Upper lobe of left lung (tissue), 6 donors: ENCODE measurements around the gene TST. TPM values are rescaled to one million over a fixed set of nuclear protein-coding genes. Genes with fewer than 3 reads are reported as not detected.

Experiments
- ATAC-seq, 2 donors: fragments of 200-7000 bp; cut with Tn5 transposase; one replicate each; pipeline ENCODE4 v1.9.1; 2022; ENCODE audit warnings: mild to moderate bottlenecking in 2 of 2, moderate library complexity in 2 of 2; ENCODE audit not compliant: low FRiP score in 2 of 2
- DNase-seq, 2 donors: peaks; one replicate each; pipeline ENCODE4 v3.0.0-alpha.2; 2019 to 2020
- H3K27ac ChIP-seq, 4 donors: fragments of 200-600 bp; sonication (generic); one replicate each; pipeline ENCODE4 v1.5.1; 2016 to 2019
- H3K27me3 ChIP-seq, 4 donors: fragments of 200-600 bp; sonication (generic); one replicate each; pipeline ENCODE4 v1.5.1; 2017 to 2019
- H3K36me3 ChIP-seq, 4 donors: fragments of 200-600 bp; sonication (generic); one replicate each; pipeline ENCODE4 v1.5.1; 2016 to 2019
- H3K4me1 ChIP-seq, 4 donors: fragments of 200-600 bp; sonication (generic); one replicate each; pipeline ENCODE4 v1.5.1; 2018 to 2019
- H3K4me3 ChIP-seq, 4 donors: fragments of 200-600 bp; sonication (generic); one replicate each; pipeline ENCODE4 v1.5.1; 2017 to 2019; ENCODE audit warnings: mild to moderate bottlenecking in 2 of 4, moderate library complexity in 1 of 4
- H3K9me3 ChIP-seq, 4 donors: fragments of 200-600 bp; sonication (generic); one replicate each; pipeline ENCODE4 v1.5.1; 2018 to 2019
- EP300 ChIP-seq, 4 donors: sonication (generic); formaldehyde crosslinking; IDR thresholded peaks; one replicate each; pipeline ENCODE4 v1.5.1; 2017; ENCODE audit warnings: antibody characterized with exemption in 4 of 4, control low read depth in 2 of 4
- POLR2A ChIP-seq, 4 donors: fragments of 450-650 bp; IDR thresholded peaks; one replicate each; pipeline ENCODE4 v1.5.1; 2016 to 2017; ENCODE audit warnings: antibody characterized with exemption in 4 of 4, mild to moderate bottlenecking in 2 of 4
- POLR2AphosphoS5 ChIP-seq, 2 donors: sonication (generic); formaldehyde crosslinking; IDR thresholded peaks; one replicate each; pipeline ENCODE4 v1.5.1; 2017; ENCODE audit warnings: antibody characterized with exemption in 2 of 2
- WGBS, 2 donors: methylation state at CpG; one replicate each; pipeline ENCODE4 v1.1.5; 2017 to 2018; 5-methylcytosine and 5-hydroxymethylcytosine counted together
- total RNA-seq, 6 donors: library from RNA; depleted of rRNA in 4 of 6; stranded (reverse); fragments of >200 nt in 4 of 6; gene quantifications; one replicate each; pipeline versions ENCODE4 v1.1.0 to v1.2.1, GENCODE V29; 2016 to 2021
- TF ChIP-seq, protein P1 (sequence below), 6 experiments: fragments of 450-650 bp in 4 of 6; fragments of 200-600 bp in 2 of 6; sonication (generic) in 2 of 6; IDR thresholded peaks; one replicate each; pipeline ENCODE4 v1.5.1; 2016 to 2019; ENCODE audit warnings: antibody characterized with exemption in 6 of 6
- donor health status: DM: no; HTN: no; CAD: no; lungs with moderate emphysema.
- donor health status: DM: no; HTN: yes; CAD: no; lungs with severe emphysema.

Gene TST
- total RNA-seq, 6 donors from 2014 or later: 43.0 to 78.1 (median 70.2) TPM

DNA sequence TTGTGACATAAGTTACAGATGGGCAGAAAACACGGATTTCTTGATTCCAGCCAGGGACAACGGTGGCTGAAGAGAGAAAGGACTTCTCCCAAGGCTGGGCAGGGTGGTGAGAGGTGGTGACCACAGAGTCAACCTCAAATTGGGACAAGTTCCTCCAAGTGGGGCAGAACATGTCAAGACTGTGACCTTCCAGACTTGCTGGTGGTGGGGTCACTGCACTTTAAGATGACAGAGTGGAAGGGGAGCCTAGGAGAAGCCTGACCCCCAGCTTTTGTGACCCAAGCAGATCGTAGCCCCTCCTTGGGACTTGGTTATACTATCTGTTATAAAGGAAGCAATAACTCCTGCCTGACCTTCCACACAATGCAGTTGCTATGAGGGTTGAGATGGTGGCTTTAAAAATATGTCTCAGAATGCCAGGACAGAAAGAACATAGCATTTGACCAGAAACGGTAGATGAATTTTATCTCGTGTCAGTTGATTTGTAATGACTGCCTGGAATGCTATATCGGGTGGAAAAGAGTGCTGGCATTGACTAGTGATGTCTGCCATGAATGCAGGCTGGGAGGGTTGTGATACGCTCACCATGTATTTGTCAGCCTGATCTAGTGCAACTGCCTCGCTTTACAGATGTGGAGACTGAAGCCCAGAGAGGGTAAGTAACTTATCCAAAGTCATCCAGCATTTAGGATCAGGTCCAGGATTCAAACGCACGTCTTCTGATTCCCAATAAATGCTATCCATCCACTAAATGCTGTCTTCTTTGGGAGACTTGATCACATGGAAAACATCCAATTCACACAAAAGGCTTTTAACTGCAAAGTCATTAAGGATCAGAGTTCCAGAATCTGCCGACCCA is 18.3 kb downstream of the TST start:
- 77 to 82% methylated on average over 11 of the region's 11 CpGs for WGBS, 2 donors
- TF ChIP-seq, protein P1, sequence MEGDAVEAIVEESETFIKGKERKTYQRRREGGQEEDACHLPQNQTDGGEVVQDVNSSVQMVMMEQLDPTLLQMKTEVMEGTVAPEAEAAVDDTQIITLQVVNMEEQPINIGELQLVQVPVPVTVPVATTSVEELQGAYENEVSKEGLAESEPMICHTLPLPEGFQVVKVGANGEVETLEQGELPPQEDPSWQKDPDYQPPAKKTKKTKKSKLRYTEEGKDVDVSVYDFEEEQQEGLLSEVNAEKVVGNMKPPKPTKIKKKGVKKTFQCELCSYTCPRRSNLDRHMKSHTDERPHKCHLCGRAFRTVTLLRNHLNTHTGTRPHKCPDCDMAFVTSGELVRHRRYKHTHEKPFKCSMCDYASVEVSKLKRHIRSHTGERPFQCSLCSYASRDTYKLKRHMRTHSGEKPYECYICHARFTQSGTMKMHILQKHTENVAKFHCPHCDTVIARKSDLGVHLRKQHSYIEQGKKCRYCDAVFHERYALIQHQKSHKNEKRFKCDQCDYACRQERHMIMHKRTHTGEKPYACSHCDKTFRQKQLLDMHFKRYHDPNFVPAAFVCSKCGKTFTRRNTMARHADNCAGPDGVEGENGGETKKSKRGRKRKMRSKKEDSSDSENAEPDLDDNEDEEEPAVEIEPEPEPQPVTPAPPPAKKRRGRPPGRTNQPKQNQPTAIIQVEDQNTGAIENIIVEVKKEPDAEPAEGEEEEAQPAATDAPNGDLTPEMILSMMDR (IDR thresholded peaks at IDR 0.05): no peak
- TF ChIP-seq EP300 (IDR thresholded peaks at IDR 0.05) (no peak), POLR2AphosphoS5 (IDR thresholded peaks at IDR 0.05) (no peak), POLR2A (IDR thresholded peaks at IDR 0.05) (no peak)
- no peak for ATAC-seq

DNA sequence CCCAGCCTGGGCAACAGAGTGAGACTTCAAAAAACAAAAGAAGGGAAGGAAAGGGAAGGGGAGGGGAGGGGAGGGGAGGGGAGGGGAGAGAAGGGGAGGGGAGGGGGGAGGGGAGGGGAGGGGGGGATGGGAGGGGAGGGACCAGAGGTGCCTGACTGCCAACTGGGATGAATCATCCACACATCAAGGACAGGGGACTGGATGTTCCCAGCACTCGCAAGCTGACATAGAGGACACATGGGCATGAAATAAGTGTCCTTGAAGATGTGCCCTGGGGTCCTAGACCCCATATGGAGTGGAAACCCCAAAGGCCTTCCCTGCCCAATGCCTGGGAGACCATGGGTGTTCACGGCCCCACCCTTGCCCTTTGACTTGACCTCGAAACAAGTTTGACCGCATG is 19.8 kb downstream of the TST start:
- ATAC-seq: no peak
- no peak overlapping the region for H3K27ac ChIP-seq
- 84 to 90% methylated on average over 4 of the region's 4 CpGs for WGBS, 2 donors

More for the DNA sequence above, 18.3 kb downstream of the TST start:
- Histone ChIP-seq H3K27ac (no peak overlapping the region), H3K9me3 (no peaks in the 10 kb centered on the region), H3K27me3 (no peaks in the 10 kb centered on the region), H3K4me3 (no peak overlapping the region), H3K36me3 (no peaks in the 10 kb centered on the region), H3K4me1 (no peaks in the 10 kb centered on the region)
- no peak for DNase-seq

DNA sequence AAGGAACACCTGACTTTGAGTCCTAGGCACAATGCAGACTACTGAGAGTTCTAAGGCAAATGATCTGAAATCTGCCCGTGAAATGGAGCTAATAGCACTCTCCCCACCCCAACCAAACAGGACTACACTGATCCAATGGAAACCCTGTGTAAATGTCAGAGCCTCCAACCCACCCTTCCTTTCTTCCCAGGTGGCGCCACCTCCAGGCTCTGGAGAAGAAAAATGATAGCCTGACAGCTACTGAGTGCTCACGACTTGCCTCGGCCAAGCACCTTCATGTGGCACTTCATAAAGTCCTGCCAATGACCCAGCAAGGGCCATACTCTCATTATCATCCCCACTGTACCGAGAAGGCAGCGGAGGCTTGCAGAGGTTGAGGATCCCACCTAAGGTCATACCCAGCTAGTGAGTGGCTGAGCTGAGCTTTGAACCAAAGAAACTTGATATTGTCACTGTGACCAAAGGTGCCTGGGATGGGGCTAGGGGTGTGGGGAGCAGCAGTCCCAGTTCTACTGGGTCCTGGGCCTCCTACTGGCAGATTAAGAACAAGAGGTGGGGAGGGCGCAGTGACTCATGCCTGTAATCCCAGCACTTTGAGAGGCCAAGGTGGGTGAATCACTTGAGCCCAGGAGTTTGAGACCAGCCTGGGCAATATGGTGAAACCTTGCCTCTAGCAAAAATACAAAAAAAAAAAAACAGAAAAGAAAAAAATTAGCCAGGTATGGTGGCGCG is 20.5 kb downstream of the TST start:
- Histone ChIP-seq H3K4me3 (no peak overlapping the region), H3K27me3 (no peaks in the 10 kb centered on the region), H3K27ac (no peak overlapping the region), H3K4me1 (no peaks in the 10 kb centered on the region), H3K9me3 (no peaks in the 10 kb centered on the region), H3K36me3 (no peaks in the 10 kb centered on the region)
- no peak for TF ChIP-seq POLR2AphosphoS5 (IDR thresholded peaks at IDR 0.05)
- no peak for TF ChIP-seq EP300 (IDR thresholded peaks at IDR 0.05)
- TF ChIP-seq, protein P1 (IDR thresholded peaks at IDR 0.05): no peak
- no peak for TF ChIP-seq POLR2A (IDR thresholded peaks at IDR 0.05)
- no peak for ATAC-seq
- DNase-seq: no peak
- 80 to 87% methylated on average over 9 of the region's 9 CpGs for WGBS, 2 donors

More for the DNA sequence above, 19.8 kb downstream of the TST start:
- Histone ChIP-seq H3K9me3 (no peaks in the 10 kb centered on the region), H3K4me3 (no peak overlapping the region), H3K4me1 (no peaks in the 10 kb centered on the region), H3K27me3 (no peaks in the 10 kb centered on the region), H3K36me3 (no peaks in the 10 kb centered on the region)
- TF ChIP-seq, protein P1 (IDR thresholded peaks at IDR 0.05): no peak
- no peak for TF ChIP-seq POLR2AphosphoS5 (IDR thresholded peaks at IDR 0.05)
- TF ChIP-seq EP300 (IDR thresholded peaks at IDR 0.05): no peak
- TF ChIP-seq POLR2A (IDR thresholded peaks at IDR 0.05): no peak
- no peak for DNase-seq

DNA sequence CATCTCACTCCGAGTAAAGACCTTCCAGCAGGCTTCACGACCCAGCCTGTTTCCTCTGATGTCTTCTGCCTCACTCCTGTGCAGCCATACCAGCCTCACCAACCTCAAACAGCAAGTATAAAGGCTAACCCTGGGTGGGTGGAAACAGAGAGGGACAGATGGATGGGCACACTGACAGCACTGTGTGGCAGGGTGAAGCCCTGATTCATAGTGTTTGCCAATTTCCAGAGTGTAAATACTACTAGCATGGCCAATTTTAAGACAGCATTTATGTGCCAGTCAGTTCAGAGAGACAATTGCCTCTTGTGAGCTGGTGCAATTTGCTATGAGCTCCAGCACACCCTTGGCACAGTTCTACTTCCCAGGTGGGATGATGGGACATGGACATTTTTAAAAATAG is 21.5 kb downstream of the TST start:
- DNase-seq: no peak
- no peak overlapping the region for H3K4me3 ChIP-seq
- 85 to 93% methylated on average over 2 of the region's 2 CpGs for WGBS, 2 donors
- no peak for TF ChIP-seq POLR2AphosphoS5 (IDR thresholded peaks at IDR 0.05)
- TF ChIP-seq, protein P1 (IDR thresholded peaks at IDR 0.05): no peak
- TF ChIP-seq POLR2A (IDR thresholded peaks at IDR 0.05): no peak
- TF ChIP-seq EP300 (IDR thresholded peaks at IDR 0.05): no peak
- H3K27ac ChIP-seq: no peak overlapping the region
- no peaks in the 10 kb centered on the region for H3K4me1 ChIP-seq
- no peaks in the 10 kb centered on the region for H3K27me3 ChIP-seq
- ATAC-seq: no peak
- no peaks in the 10 kb centered on the region for H3K36me3 ChIP-seq
- H3K9me3 ChIP-seq: no peaks in the 10 kb centered on the region
